Measurements from ENCODE around the gene LHB. TPM values are rescaled to one million over a fixed set of nuclear protein-coding genes. Genes with fewer than 3 reads are reported as not detected.

The LHB gene
- total and polyA plus RNA-seq, 2 donors (not counting 3 experiments of a cell fraction or from before 2014, with no cell fraction given) = 1.3 TPM; not detected in 1

GRCh38 chr19:49064768-49065611 lies 48.1 kb upstream of the LHB start, which contains the start of gene NTF4:
Gene NTF4 (minus strand): TSS chr19:49064818. CDS start chr19:49061997, 2,821 bp downstream.
- Histone ChIP-seq H3K36me3 (ENCODE audit: control insufficient read depth in 2 of 2, extremely low read depth in 1 of 2, insufficient read depth in 2 of 2, low read length in 2 of 2) (no peaks in the 10 kb centered on the region), H4K20me1 (replicated peaks; ENCODE audit: control insufficient read depth, extremely low read depth, insufficient read depth, low read length) (no peaks in the 10 kb centered on the region), H3K9ac (replicated peaks; ENCODE audit: extremely low read depth, insufficient read depth, low read length) (no peak within 1 kb of the TSS), H3K9me1 (replicated peaks; ENCODE audit: control insufficient read depth, extremely low read depth, insufficient read depth, low read length) (no peaks in the 10 kb centered on the region), H3K27me3 (ENCODE audit: control insufficient read depth in 2 of 2, insufficient read depth in 2 of 2, low read length in 2 of 2) (peaks cover 30 to 40% of the 10 kb centered on the region in 2 experiments), H3K4me1 (ENCODE audit: control insufficient read depth, extremely low read depth, insufficient read depth, low read length) (no peaks in the 10 kb centered on the region), H3K4me2 (ENCODE audit: insufficient read depth, low read length) (no peak within 1 kb of the TSS), H3K79me2 (ENCODE audit: control insufficient read depth, insufficient read depth, low read length) (no peaks in the 10 kb centered on the region), H3K4me3 (replicated peaks in 1 of 3; ENCODE audit: insufficient read depth in 1 of 3, low read depth in 1 of 3, low read length in 3 of 3) (no peak within 1 kb of the TSS), H2AFZ (ENCODE audit: low read depth, low read length) (no peak within 1 kb of the TSS), H3K9me3 (replicated peaks; ENCODE audit: control insufficient read depth, insufficient read depth, low read length) (no peaks in the 10 kb centered on the region), H3K27ac (ENCODE audit: insufficient read depth, low read depth, low read length) (no peak within 1 kb of the TSS)
- dilution Hi-C loops (cut with MboI; ENCODE audit: extremely low pct_ligation_motif_present, low sequenced_read_pairs) (no loop called here), intact Hi-C loops (cut with micrococcal nuclease) (no loop called here)
- POLR2A ChIA-PET = no interaction called here
- no peak for DNase-seq (ENCODE audit: low read depth, low spot score)
- no peak for FAIRE-seq
- CTCF ChIA-PET = interaction anchor here (0.6 to 1.9 kb wide), 5 partner anchors 9 to 140 kb away, joined by 3 to 6 read pairs (median 5); no protein-coding TSS in a partner anchor
- no peak for TF ChIP-seq FOS (IDR thresholded peaks at IDR 0.05; ENCODE audit: borderline replicate concordance, insufficient read depth, low read length)
- no peak for TF ChIP-seq POLR2A (IDR thresholded peaks at IDR 0.05; ENCODE audit: low read depth, low read length)
- no peak for TF ChIP-seq MAX (IDR thresholded peaks at IDR 0.05; ENCODE audit: insufficient read depth, insufficient read length)
- TF ChIP-seq EZH2 (IDR thresholded peaks at IDR 0.05; ENCODE audit: borderline replicate concordance, low read depth, low read length, severe bottlenecking) = no peak
- TF ChIP-seq GATA2 (IDR thresholded peaks at IDR 0.05; ENCODE audit: insufficient read depth, insufficient read length, low read depth, low read length) = no peak
- no peak for TF ChIP-seq CTCF (IDR thresholded peaks at IDR 0.05; ENCODE audit: extremely low read depth in 1 of 2, insufficient read depth in 1 of 2, low read depth in 1 of 2, low read length in 2 of 2)
- TF ChIP-seq JUN (IDR thresholded peaks at IDR 0.05; ENCODE audit: borderline replicate concordance, insufficient read depth, insufficient read length, low read depth) = no peak
- TF ChIP-seq MYC (IDR thresholded peaks at IDR 0.05; ENCODE audit: low read depth, low read length) = no peak
- no peak for TF ChIP-seq POLR2AphosphoS5 (IDR thresholded peaks at IDR 0.05; ENCODE audit: insufficient read depth, low read depth, low read length)
- BruUV-seq (replicated peaks) = no TSS peak
